Breast epithelium (tissue), 3 donors: Measurements from ENCODE around the gene SYT11.

ENCODE experiments used
- POLR2A ChIP-seq: fragments of 450-650 bp; IDR thresholded peaks from one replicate; pipeline ENCODE4 v1.6.1; 2016; ENCODE audit warnings: antibody characterized with exemption, mild to moderate bottlenecking, moderate library complexity
- TF ChIP-seq, protein P1 (sequence below), 3 donors: fragments of 450-650 bp; IDR thresholded peaks; one replicate each; pipeline ENCODE4 v1.5.1; 2016 to 2017; ENCODE audit warnings: antibody characterized with exemption in 3 of 3, mild to moderate bottlenecking in 3 of 3, moderate library complexity in 3 of 3

DNA sequence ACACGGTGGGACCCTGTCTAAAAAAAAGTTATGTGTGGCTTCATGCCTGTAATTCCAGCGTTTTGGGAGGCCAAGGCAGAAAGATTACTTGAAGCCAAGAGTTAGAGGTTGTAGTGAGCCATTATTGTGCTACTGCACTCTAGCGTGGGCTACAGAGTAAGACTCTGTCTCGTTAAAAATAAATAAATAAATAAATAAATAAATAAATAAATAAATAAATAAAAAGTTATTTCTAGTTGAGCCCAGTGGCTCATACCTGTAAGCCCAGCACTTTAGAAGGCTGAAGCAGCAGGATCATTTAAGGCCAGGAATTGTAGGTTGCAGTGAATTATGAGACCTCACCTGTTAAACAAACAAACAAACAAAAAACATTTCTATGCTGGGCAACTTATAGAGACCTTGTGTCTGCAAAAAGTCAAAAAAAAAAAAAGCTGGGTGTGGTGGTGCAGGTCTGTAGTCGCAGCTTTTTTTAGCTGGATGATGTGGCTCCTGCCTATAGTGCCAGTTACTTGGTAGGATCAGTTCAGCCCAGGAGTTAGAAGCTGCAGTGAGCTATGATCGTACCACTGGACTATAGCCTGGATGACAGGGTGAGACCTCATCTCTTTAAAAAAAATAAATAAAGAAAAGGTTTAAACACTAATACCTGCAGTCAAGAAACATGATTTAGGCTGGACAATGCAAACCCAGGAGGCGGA is 27.9 kb upstream of the SYT11 start:
- TF ChIP-seq, protein P1, sequence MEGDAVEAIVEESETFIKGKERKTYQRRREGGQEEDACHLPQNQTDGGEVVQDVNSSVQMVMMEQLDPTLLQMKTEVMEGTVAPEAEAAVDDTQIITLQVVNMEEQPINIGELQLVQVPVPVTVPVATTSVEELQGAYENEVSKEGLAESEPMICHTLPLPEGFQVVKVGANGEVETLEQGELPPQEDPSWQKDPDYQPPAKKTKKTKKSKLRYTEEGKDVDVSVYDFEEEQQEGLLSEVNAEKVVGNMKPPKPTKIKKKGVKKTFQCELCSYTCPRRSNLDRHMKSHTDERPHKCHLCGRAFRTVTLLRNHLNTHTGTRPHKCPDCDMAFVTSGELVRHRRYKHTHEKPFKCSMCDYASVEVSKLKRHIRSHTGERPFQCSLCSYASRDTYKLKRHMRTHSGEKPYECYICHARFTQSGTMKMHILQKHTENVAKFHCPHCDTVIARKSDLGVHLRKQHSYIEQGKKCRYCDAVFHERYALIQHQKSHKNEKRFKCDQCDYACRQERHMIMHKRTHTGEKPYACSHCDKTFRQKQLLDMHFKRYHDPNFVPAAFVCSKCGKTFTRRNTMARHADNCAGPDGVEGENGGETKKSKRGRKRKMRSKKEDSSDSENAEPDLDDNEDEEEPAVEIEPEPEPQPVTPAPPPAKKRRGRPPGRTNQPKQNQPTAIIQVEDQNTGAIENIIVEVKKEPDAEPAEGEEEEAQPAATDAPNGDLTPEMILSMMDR (IDR thresholded peaks at IDR 0.05), result no peak
- TF ChIP-seq POLR2A, result no peak
